Epidermal melanocyte (primary cell): ENCODE data around the gene SNRK.

ENCODE experiments used
- DNase-seq: peaks from one replicate; pipeline ENCODE4 v3.0.0; 2011; ENCODE audit warnings: low spot score; ENCODE audit not compliant: insufficient read length

SNRK gene

GRCh38 chr3:43286115-43286840 is at the start of gene SNRK:
Gene SNRK, plus strand, starts transcription at chr3:43286540. Its CDS starts 16,664 bp downstream, at chr3:43303204.
- peak; percentile 94 for DNase-seq

- no peak for DNase-seq
Observed at GRCh38 chr3:43238801-43239200, 47.5 kb upstream of the SNRK start.

GRCh38 chr3:43239755-43240154 is 46.6 kb upstream of the SNRK start:
- DNase-seq = no peak

- DNase-seq = no peak
Observed at GRCh38 chr3:43243590-43244587, 42.5 kb upstream of the SNRK start.

GRCh38 chr3:43244694-43245093 is 41.6 kb upstream of the SNRK start:
- DNase-seq = no peak

- DNase-seq = no peak
Observed at GRCh38 chr3:43246976-43247375, 39.4 kb upstream of the SNRK start.

- DNase-seq = no peak
Observed at GRCh38 chr3:43247561-43248184, 38.7 kb upstream of the SNRK start.

- DNase-seq = peak; percentile 37
Observed at GRCh38 chr3:43248185-43248583, 38.2 kb upstream of the SNRK start.

GRCh38 chr3:43248973-43249372 is 37.4 kb upstream of the SNRK start:
- no peak for DNase-seq

- DNase-seq = no peak
Observed at GRCh38 chr3:43249405-43249804, 36.9 kb upstream of the SNRK start.

- no peak for DNase-seq
Observed at GRCh38 chr3:43253294-43253693, 33.0 kb upstream of the SNRK start.

GRCh38 chr3:43254125-43254524 is 32.2 kb upstream of the SNRK start:
- no peak for DNase-seq

GRCh38 chr3:43255662-43256061 is 30.7 kb upstream of the SNRK start:
- DNase-seq = no peak

GRCh38 chr3:43256714-43257461 is 29.5 kb upstream of the SNRK start:
- no peak for DNase-seq

GRCh38 chr3:43257850-43258249 is 28.5 kb upstream of the SNRK start:
- no peak for DNase-seq

- DNase-seq = no peak
Observed at GRCh38 chr3:43259626-43260025, 26.7 kb upstream of the SNRK start.

GRCh38 chr3:43260412-43260811 is 25.9 kb upstream of the SNRK start:
- DNase-seq = no peak

GRCh38 chr3:43262194-43262593 is 24.1 kb upstream of the SNRK start:
- no peak for DNase-seq

GRCh38 chr3:43266451-43266850 is 19.9 kb upstream of the SNRK start:
- no peak for DNase-seq

GRCh38 chr3:43266995-43267394 is 19.3 kb upstream of the SNRK start:
- DNase-seq = no peak

- DNase-seq = no peak
Observed at GRCh38 chr3:43268636-43269035, 17.7 kb upstream of the SNRK start.
